HCT116 (cell line): ENCODE data around the gene ADGRG6.

Source experiments
- ATF3 ChIP-seq: IDR thresholded peaks from 2 replicates; pipeline ENCODE4 v1.6.1; 2012
- EZH2 ChIP-seq: fragments of 200-600 bp; sonication (generic); IDR thresholded peaks from 2 replicates; pipeline ENCODE4 v1.6.1; 2017; ENCODE audit warnings: antibody characterized with exemption, mixed run types
- EZH2phosphoT487 ChIP-seq: fragments of 200-600 bp; IDR thresholded peaks from 2 replicates; pipeline ENCODE4 v1.6.1; 2018; ENCODE audit warnings: antibody characterized with exemption, borderline replicate concordance
- FOSL1 ChIP-seq: IDR thresholded peaks from 2 replicates; pipeline ENCODE4 v1.6.1; 2012; ENCODE audit warnings: low read depth
- JUND ChIP-seq: IDR thresholded peaks from 2 replicates; pipeline ENCODE4 v1.6.1; 2012
- MAX ChIP-seq: IDR thresholded peaks from 2 replicates; pipeline ENCODE4 v1.6.1; 2012
- POLR2A ChIP-seq: IDR thresholded peaks from 2 replicates; pipeline ENCODE4 v1.7.0; 2011; ENCODE audit warnings: borderline replicate concordance; ENCODE audit not compliant: insufficient read depth, insufficient read length; ENCODE audit errors: extremely low read depth
- POLR2AphosphoS5 ChIP-seq: IDR thresholded peaks from 2 replicates; pipeline ENCODE4 v1.6.1; 2011; ENCODE audit warnings: mild to moderate bottlenecking, low read depth, low read length, moderate library complexity
- SP1 ChIP-seq: IDR thresholded peaks from 2 replicates; pipeline ENCODE4 v1.6.1; 2012; ENCODE audit warnings: low read depth
- TF ChIP-seq, protein P1 (sequence below), 3 experiments: fragments of 200-600 bp in 1 of 3; sonication (generic) in 1 of 3; IDR thresholded peaks in 2 of 3; conservative IDR thresholded peaks in 1 of 3; 2 replicates each; pipeline ENCODE4 v1.5.1; 2012 to 2017; ENCODE audit warnings: low read depth in 2 of 3, low read length in 2 of 3, antibody characterized with exemption in 1 of 3, borderline replicate concordance in 1 of 3, control low read depth in 1 of 3, mild to moderate bottlenecking in 1 of 3, mixed read lengths in 1 of 3, mixed run types in 1 of 3, moderate library complexity in 1 of 3; ENCODE audit not compliant: insufficient read depth in 1 of 3

DNA sequence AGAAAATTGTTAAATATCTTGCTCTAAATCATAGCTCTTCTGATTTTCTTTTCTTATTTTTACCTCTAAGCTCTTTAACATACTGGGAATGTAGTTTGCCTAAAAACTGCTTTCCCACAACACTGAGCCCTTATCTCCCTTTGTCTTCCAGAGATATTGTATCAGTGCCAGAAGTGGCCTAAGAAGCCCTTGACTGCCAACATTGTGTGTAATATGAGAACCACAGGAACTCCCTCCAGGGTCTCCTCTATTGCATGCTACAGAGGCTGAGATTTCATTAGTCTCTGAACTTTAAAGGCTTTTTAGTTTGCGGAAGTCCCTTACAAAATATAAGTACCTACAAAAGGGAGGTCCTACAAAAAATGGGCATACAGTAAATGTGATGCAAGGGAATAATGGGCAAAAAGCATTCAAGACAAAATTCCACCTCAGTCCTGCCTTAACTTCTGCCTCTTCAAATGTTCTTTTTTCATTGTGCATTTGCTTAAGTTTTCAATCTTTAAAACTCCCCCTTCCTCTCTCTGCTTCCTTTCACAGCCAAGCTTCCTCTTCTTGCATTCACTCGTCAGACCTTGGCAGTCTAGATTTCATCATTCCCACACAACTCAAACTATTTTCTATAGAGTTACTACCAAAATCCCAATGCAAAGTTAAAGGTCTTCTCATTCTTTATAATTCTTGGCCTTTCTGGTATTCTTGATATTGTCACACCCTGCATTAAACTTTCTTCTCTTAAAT, 76.5 kb downstream of the ADGRG6 start:
- TF ChIP-seq, protein P1, sequence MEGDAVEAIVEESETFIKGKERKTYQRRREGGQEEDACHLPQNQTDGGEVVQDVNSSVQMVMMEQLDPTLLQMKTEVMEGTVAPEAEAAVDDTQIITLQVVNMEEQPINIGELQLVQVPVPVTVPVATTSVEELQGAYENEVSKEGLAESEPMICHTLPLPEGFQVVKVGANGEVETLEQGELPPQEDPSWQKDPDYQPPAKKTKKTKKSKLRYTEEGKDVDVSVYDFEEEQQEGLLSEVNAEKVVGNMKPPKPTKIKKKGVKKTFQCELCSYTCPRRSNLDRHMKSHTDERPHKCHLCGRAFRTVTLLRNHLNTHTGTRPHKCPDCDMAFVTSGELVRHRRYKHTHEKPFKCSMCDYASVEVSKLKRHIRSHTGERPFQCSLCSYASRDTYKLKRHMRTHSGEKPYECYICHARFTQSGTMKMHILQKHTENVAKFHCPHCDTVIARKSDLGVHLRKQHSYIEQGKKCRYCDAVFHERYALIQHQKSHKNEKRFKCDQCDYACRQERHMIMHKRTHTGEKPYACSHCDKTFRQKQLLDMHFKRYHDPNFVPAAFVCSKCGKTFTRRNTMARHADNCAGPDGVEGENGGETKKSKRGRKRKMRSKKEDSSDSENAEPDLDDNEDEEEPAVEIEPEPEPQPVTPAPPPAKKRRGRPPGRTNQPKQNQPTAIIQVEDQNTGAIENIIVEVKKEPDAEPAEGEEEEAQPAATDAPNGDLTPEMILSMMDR (IDR thresholded peaks at IDR 0.05 in 2 of 3, conservative IDR thresholded peaks at IDR 0.05 in 1 of 3; ENCODE audit: borderline replicate concordance in 1 of 3, insufficient read depth in 1 of 3, low read depth in 2 of 3, low read length in 2 of 3) = no peak
- TF ChIP-seq POLR2A = no peak
- TF ChIP-seq EZH2 = no peak
- TF ChIP-seq MAX = no peak; the same call in none of the 2 replicates
- TF ChIP-seq JUND = no peak; the same call in 1 of the 2 replicates
- 0 out of 2 replicates have a peak, but pooled peaks have one; percentile 20 for TF ChIP-seq FOSL1
- no peak for TF ChIP-seq ATF3
- peak; percentile 58 for TF ChIP-seq SP1
- TF ChIP-seq EZH2phosphoT487 = no peak
- peak; percentile 42; the same call in 1 of the 2 replicates for TF ChIP-seq POLR2AphosphoS5
